Measurements from ENCODE around the gene SAPCD1. TPM values are rescaled to one million over a fixed set of nuclear protein-coding genes. Genes with fewer than 3 reads are reported as not detected.

Gene SAPCD1
- total and polyA plus RNA-seq, 4 donors, result 0.59 to 2.6 (median 0.68) TPM; not detected in 1

- no peaks in the 10 kb centered on the region for H3K27me3 ChIP-seq (ENCODE audit: control insufficient read depth in 4 of 4, insufficient read depth in 4 of 4, low read length in 3 of 4)
- DNase-seq (ENCODE audit: low spot score), result no peak
- 93% methylated on average over 5 of the region's 5 CpGs for WGBS
- H3K9me3 ChIP-seq (ENCODE audit: control insufficient read depth in 4 of 4, low read length in 3 of 4), result no peaks in the 10 kb centered on the region
- peaks cover 7 to 42% (median 29%) of the 10 kb centered on the region in 4 donors for H3K4me1 ChIP-seq (ENCODE audit: control insufficient read depth in 4 of 4, insufficient read depth in 4 of 4, low read length in 3 of 4)
- H3K9ac ChIP-seq (ENCODE audit: low read depth in 1 of 2, low read length in 2 of 2), result no peak overlapping the region
- H3K36me3 ChIP-seq (ENCODE audit: control insufficient read depth in 4 of 4, insufficient read depth in 3 of 4, low read depth in 1 of 4, low read length in 3 of 4), result peaks cover 4 to 37% (median 9%) of the 10 kb centered on the region in 4 donors
- TF ChIP-seq TAF1 (conservative IDR thresholded peaks at IDR 0.05), result no peak
- peak; percentile 42 for TF ChIP-seq SP1 (IDR thresholded peaks at IDR 0.05)
- TF ChIP-seq HNF4A (conservative IDR thresholded peaks at IDR 0.05), result peak; percentile 38 to 63
- TF ChIP-seq EGR1 (IDR thresholded peaks at IDR 0.05; ENCODE audit: low read depth in 2 of 2), result no peak
- peak overlapping the region; percentile 26 to 67 for H3K27ac ChIP-seq (ENCODE audit: low read depth in 1 of 2, low read length in 2 of 2)
- H3K4me3 ChIP-seq (ENCODE audit: low read depth in 1 of 3, low read length in 3 of 3), result no peak overlapping the region
Measured at GRCh38 chr6:31778193-31778592, 15.7 kb downstream of the SAPCD1 start.

- H3K4me1 ChIP-seq (ENCODE audit: control insufficient read depth in 4 of 4, insufficient read depth in 4 of 4, low read length in 3 of 4), result peaks cover 6 to 39% (median 28%) of the 10 kb centered on the region in 4 donors
- H3K9me3 ChIP-seq (ENCODE audit: control insufficient read depth in 4 of 4, low read length in 3 of 4), result no peaks in the 10 kb centered on the region
- TF ChIP-seq TAF1 (conservative IDR thresholded peaks at IDR 0.05) (no peak), NR2F2 (IDR thresholded peaks at IDR 0.05) (no peak), RAD21 (IDR thresholded peaks at IDR 0.05) (no peak), ZBTB33 (IDR thresholded peaks at IDR 0.05) (no peak), FOXA1 (IDR thresholded peaks at IDR 0.05) (no peak), YY1 (IDR thresholded peaks at IDR 0.05) (no peak), GABPA (IDR thresholded peaks at IDR 0.05 in 1 of 2, conservative IDR thresholded peaks at IDR 0.05 in 1 of 2) (no peak), RXRA (IDR thresholded peaks at IDR 0.05) (no peak), CTCF (IDR thresholded peaks at IDR 0.05; ENCODE audit: low read depth, low read length, missing input control) (no peak), JUND (IDR thresholded peaks at IDR 0.05) (no peak), ATF3 (IDR thresholded peaks at IDR 0.05) (no peak), HNF4A (conservative IDR thresholded peaks at IDR 0.05) (no peak), SP1 (IDR thresholded peaks at IDR 0.05) (no peak), HNF4G (IDR thresholded peaks at IDR 0.05) (no peak), MAX (IDR thresholded peaks at IDR 0.05) (no peak), REST (IDR thresholded peaks at IDR 0.05) (no peak), EGR1 (IDR thresholded peaks at IDR 0.05; ENCODE audit: low read depth in 2 of 2) (no peak), FOXA2 (IDR thresholded peaks at IDR 0.05) (no peak)
- H3K27me3 ChIP-seq (ENCODE audit: control insufficient read depth in 4 of 4, insufficient read depth in 4 of 4, low read length in 3 of 4), result no peaks in the 10 kb centered on the region
- no peak for DNase-seq (ENCODE audit: low spot score)
- WGBS, result 88% methylated on average over 43 of the region's 43 CpGs
- peak overlapping the region; percentile 26 to 31 for H3K27ac ChIP-seq (ENCODE audit: low read depth in 1 of 2, low read length in 2 of 2)
- no peak overlapping the region for H3K4me3 ChIP-seq (ENCODE audit: low read depth in 1 of 3, low read length in 3 of 3)
- H3K9ac ChIP-seq (ENCODE audit: low read depth in 1 of 2, low read length in 2 of 2), result no peak overlapping the region
- H3K36me3 ChIP-seq (ENCODE audit: control insufficient read depth in 4 of 4, insufficient read depth in 3 of 4, low read depth in 1 of 4, low read length in 3 of 4), result peaks cover 5 to 39% (median 9%) of the 10 kb centered on the region in 4 donors
Measured at GRCh38 chr6:31778999-31779885, 16.8 kb downstream of the SAPCD1 start.
